GM19463 (cell line): ENCODE measurements around the gene DCAF5.
"Not testable (repeated sequence)": the region's sequence is repeated elsewhere in the genome, so short reads cannot be mapped to it uniquely, and the experiment has no call there.

Experiments used
- ATAC-seq: cut with Tn5 transposase; IDR thresholded peaks from one replicate; pipeline ENCODE4 v1.9.1; 2021; ENCODE audit warnings: mild to moderate bottlenecking, moderate library complexity; ENCODE audit not compliant: unreplicated experiment

The DCAF5 gene

GRCh38 chr14:69152902-69153151 is at the start of gene DCAF5:
Gene DCAF5 (minus strand): TSS chr14:69153119. CDS start chr14:69152978, 141 bp downstream.
- no peak for ATAC-seq

- ATAC-seq, result no peak
These were observed 46.9 kb upstream of the DCAF5 start for GRCh38 chr14:69199786-69200185.

GRCh38 chr14:69193721-69194120 is 40.8 kb upstream of the DCAF5 start:
- ATAC-seq, result no peak

GRCh38 chr14:69191340-69192111 is 38.6 kb upstream of the DCAF5 start, which contains the start of gene EXD2:
Gene EXD2 (plus strand): TSS chr14:69191498. CDS start chr14:69209471, 17,973 bp downstream.
- ATAC-seq, result peak; percentile 88

- ATAC-seq, result no peak
These were observed 37.3 kb upstream of the DCAF5 start for GRCh38 chr14:69190191-69190590.

- no peak for ATAC-seq
These were observed 30.8 kb upstream of the DCAF5 start for GRCh38 chr14:69183735-69184134.

GRCh38 chr14:69182580-69182979 is 29.7 kb upstream of the DCAF5 start:
- ATAC-seq, result not testable (repeated sequence)

- no peak for ATAC-seq
These were observed 28.6 kb upstream of the DCAF5 start for GRCh38 chr14:69181491-69181890.

- ATAC-seq, result no peak
These were observed 22.2 kb upstream of the DCAF5 start for GRCh38 chr14:69175130-69175529.

GRCh38 chr14:69171569-69171968 is 18.6 kb upstream of the DCAF5 start:
- ATAC-seq, result no peak

GRCh38 chr14:69170839-69171238 is 17.9 kb upstream of the DCAF5 start:
- no peak for ATAC-seq

- not testable (repeated sequence) for ATAC-seq
These were observed 12.9 kb upstream of the DCAF5 start for GRCh38 chr14:69165787-69166186.

GRCh38 chr14:69161590-69161989 is 8.7 kb upstream of the DCAF5 start:
- no peak for ATAC-seq

- no peak for ATAC-seq
These were observed 3.3 kb upstream of the DCAF5 start for GRCh38 chr14:69156224-69156623.

GRCh38 chr14:69154779-69155178 is 1.9 kb upstream of the DCAF5 start:
- no peak for ATAC-seq

GRCh38 chr14:69153873-69154270 is 953 bp upstream of the DCAF5 start:
- ATAC-seq, result no peak

GRCh38 chr14:69153152-69153872 is 393 bp upstream of the DCAF5 start:
- ATAC-seq, result peak; percentile 85

GRCh38 chr14:69152181-69152901 is 578 bp downstream of the DCAF5 start:
- ATAC-seq, result no peak

- peak; percentile 45 for ATAC-seq
These were observed 1.3 kb downstream of the DCAF5 start for GRCh38 chr14:69151458-69152180.

GRCh38 chr14:69149461-69150244 is 3.3 kb downstream of the DCAF5 start:
- ATAC-seq, result no peak
